GM21447 (cell line): Measurements from ENCODE around the gene ZMYND11.
A peak's percentile ranks its signal among the peaks of the same experiment; 100 is the strongest.

ENCODE experiments used
- ATAC-seq: cut with Tn5 transposase; IDR thresholded peaks from one replicate; pipeline ENCODE4 v1.9.1; 2021; ENCODE audit not compliant: unreplicated experiment

Gene ZMYND11

DNA sequence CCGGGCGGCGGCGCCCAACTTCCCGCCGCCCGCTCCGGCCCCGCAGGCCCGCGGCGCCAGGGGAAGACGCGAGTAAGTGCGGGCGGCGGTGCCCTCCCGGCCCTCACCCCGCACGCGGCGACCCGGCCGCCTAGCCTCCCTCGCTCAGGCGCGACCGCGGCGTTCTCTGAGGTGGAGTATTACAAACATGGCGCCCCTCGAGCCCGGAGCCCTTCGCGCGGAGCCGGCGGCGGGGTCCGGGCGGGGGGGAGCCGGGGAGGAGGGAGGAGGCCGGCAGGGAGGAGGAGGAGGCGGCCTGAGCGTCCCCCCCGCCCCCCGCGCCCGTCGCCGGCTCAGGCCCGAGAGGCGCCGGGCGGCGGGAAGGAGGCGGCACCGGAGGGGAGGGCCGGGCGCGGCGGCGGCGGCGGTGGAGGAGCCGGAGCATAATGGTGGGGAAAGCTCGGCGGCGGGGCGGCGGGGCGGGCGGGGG, at the start of gene ZMYND11:
TSS of gene ZMYND11 (plus strand) at position 324 of the 469 bp plus-strand sequence. CDS start 44,558 bp downstream, outside the sequence.
- ATAC-seq, result peak; percentile 38

DNA sequence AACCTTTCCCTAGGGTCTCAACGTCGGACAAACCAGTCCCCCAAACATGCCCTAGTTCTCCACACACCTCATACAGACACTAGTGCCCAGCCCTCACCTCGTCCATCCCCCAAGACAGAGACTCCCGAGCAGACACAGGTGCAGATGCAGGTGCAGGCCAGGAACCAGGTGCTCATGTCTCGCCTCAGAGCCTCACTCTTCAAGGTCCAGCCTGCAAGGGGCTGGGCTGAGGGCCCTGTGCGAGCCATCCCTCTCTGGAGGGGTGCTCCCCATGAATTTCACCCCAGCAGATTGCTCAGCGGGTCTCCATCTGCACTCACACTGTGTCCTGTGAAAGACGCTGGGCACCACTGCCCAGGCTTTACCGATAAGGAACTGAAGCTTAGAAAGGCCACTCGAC, 49.2 kb upstream of the ZMYND11 start:
- no peak for ATAC-seq

DNA sequence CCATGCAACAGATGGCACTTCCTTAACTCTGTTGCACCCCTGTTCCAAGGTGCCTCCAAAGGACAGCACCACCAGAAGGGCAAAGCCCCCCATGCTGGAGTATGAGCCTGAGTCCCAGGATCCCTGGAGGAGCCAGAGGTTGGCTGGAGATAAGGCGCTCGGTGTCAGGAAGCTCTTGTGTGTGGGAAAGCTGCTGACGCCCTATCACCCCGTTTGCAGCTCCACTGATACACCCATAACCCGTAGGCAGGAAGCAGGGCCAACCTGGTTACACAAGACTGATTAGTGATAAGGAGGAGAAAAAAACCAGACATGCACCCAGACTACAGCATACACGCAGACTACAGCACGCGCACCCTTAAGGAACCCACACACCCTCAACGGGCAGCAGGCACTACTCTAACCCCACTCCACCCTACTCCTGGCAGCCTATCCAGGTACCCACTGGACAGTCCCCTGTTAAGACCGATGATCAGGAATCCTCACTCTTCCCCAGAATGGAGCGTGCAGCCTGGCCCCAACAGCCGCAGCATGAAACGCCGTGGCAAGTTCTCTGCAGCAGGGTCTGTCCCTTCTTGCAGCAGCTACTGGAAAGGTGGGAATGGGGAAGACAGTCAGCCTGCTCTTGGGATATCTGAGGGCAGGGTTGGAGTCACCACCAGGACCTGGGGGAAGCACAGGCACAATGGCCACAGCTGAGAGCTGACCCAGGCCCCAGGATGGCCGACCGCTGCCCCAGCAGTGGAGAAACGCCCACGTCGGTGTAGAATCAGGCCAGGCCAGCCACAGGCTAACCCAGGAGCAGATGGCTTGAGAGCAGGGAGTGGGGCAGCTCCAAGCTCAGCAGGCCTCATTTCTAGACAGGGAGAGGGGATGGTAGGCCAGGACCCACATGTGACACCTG, 47.8 kb upstream of the ZMYND11 start:
- no peak for ATAC-seq

DNA sequence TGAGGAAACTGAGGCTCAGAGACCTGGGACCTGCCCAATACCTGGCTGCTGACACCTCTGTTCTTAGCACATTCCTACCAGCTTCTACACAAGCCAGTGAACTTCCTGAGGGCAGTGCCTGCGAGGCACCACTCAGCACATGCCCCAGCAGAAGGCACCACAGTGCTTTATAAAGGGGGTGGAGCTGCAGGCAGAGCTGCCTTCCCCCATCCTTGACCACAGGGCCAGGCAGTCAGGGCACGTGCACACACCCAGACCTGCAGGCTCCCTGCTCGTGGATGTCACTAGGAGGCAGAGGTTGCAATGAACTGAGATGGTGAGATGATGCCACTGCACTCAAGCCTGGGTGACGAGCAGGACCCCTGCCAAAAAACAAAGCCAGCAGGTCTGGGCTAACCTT, 47.0 kb upstream of the ZMYND11 start:
- no peak for ATAC-seq

DNA sequence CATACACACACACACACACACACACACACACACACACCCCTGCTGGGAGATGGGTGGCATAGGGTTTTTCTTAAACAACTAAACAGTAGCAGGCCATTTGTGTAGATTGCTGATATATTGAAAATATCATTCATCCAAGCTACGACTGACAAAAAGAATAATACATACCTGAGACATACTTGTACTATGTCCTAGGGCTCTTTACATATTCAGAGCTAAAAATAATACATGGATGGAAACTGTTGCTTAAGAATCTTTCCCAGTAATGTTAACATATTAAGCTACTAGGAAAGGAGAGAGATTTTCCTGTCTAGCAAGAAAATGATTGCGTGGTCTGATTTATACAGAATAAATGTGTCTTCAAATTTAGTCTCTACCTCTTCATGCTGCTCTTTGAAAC, 46.0 kb upstream of the ZMYND11 start:
- no peak for ATAC-seq

DNA sequence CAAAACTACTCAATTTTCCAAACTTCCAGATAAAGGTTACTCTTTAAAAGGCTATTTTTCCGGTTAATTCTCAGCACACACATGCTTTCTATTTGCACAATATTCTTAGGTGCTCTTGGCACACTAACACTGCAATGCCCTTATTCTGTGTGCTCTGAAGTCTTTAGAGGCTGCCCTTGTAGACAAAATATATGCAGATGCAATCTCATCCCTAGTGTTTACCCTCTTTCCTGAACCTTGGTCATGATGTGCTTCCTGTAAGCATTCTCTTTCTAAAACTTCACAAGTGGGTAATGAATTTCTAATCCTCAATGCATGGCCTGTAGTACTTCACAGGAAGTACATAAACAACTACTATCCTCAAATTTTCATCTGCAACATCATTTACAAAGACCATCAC, 45.1 kb upstream of the ZMYND11 start:
- no peak for ATAC-seq

DNA sequence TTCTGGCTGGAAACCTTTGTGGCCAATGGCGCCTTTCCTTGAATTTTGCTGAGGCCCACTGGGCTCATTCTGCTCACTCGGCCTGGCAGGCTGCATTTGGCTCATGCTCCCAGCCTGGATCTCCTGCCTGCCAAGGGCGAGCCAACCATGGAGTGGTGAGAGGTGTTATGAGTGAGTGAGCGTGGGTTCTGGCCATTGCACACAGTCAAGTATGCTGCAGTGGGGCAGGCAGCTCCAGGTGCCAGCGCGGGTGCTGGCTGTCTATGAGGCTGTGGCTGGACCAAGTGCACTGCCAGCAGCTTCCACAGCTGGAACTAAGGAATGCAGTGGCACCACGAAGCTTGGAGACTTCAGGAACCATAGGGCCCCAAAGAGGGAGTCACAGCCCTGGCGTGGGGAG, 43.9 kb upstream of the ZMYND11 start:
- ATAC-seq, result no peak

DNA sequence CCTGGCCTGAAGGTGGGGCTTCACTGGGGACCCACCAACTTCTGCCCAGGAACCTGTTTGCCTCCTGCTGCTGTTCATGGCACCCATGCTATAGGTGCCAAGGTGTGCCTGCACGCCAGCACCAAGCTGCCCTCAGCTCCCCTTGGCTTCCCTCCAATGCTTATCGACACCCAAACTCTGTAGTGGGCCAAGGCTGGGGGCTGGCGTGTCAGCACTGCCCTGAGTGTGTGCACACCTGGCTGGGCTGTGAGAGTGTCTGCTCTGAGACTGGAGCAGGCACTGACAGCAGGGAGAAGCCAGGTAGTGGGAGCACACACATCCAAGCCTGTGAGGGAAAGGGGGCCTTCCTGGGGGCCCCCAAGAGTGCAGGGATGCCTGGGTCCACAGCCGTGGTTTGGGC, 43.1 kb upstream of the ZMYND11 start:
- no peak for ATAC-seq

DNA sequence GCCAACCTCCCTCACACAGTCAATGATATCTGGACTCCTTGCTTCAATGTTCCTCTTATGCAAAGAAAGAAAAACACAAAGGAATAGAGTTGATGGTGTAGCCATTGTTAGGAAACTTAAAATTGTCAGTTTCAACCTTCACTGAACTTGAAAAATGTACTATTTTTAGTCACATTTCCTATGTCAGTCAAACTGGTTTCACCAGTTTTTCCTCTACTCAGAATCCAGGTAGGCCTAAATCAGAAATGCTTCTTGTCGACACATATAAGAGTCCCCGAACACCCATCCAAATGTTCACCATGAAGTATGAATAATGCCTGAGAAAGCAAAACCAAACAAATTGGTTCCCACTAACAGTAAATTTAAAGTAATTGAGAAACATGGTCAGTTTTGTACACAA, 42.4 kb upstream of the ZMYND11 start:
- ATAC-seq, result no peak

DNA sequence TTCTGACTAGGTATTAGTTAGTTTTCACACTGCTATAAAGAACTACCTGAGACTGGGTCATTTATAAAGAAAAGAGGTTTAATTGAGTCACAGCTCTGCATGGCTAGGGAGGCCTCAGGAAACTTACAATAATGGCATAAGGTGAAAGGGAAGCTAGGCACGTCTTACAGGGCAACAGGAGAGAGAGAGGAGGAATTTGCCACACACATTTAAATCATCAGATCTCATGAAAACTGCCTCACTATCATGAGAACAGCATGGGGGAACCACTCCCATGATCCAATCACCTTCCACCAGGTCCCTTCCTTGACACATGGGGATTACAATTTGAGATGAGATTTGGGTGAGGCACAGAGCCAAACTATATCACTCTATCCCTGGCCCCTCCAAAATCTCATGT, 40.6 kb upstream of the ZMYND11 start:
- no peak for ATAC-seq

DNA sequence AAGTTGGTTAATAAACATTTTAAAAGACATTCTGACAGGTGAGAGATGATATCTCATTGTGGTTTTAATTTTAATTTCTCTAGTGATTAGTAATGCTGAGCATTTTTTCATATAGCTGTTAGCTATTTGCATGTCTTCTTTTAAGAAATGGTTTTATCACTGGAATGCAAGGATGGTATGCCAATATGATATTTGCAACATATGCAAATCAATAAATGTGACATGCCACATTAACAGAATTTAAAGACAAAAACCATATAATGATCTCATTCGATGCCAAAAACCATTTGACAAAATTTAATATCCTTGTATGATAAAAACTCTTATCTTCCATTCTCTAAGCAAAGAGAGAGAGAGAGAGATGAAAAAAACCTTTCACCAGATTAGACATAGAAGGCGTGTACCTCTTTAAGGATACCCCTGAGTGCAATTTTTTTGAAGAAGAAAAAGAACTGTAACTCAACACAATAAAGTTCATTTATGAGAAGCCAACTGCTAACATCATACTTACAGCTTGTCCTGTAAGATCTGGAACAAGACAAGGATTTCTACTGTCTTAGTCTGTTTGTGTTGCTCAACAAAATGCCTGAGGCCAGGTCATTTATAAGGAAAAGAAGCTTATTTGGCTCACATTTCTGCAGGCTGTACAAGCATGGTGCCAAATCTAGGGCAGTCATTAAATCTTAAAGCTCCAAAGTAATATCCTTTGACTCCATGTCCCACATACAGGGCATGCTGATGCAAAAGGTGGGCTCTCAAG, 39.7 kb upstream of the ZMYND11 start:
- ATAC-seq, result no peak

DNA sequence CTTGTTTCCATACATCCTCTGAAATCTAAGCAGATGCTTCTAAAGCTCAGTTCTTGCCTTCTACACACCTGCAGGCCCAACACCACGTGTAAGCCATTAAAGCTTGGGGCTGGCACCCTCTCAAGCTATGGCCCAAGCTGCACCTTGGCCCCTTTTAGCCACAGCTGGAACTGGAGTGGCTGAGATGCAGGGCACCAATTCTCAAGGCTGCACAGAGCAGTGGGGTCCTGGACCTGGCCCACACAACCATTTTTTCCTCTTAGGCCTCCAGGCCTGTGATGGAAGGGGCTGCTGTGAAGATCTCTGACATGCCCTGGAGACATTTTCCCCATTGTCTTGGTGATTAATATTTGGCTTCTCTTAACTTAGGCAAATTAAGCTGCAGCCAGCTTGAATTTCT, 38.8 kb upstream of the ZMYND11 start:
- ATAC-seq, result no peak

DNA sequence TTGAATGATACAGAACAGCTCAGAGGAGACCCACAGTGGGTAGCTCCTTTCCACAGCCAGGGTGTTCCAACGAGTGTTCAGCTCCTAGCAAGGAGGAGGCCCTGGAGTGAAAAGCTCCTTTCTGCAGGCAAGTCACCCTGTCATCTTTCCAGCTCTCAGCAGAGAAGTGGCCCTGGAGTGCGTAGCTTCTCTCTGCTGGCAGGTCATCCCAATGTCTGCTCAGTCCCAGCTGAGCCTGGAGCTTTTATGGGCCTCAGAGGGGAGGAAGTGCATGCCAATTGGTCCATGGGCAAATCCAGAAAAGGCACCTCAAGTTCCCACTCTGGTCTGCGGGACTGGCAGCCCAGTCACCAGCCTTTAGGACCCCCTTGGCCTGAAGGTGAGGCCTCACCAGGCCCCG, 30.8 kb upstream of the ZMYND11 start:
- no peak for ATAC-seq

DNA sequence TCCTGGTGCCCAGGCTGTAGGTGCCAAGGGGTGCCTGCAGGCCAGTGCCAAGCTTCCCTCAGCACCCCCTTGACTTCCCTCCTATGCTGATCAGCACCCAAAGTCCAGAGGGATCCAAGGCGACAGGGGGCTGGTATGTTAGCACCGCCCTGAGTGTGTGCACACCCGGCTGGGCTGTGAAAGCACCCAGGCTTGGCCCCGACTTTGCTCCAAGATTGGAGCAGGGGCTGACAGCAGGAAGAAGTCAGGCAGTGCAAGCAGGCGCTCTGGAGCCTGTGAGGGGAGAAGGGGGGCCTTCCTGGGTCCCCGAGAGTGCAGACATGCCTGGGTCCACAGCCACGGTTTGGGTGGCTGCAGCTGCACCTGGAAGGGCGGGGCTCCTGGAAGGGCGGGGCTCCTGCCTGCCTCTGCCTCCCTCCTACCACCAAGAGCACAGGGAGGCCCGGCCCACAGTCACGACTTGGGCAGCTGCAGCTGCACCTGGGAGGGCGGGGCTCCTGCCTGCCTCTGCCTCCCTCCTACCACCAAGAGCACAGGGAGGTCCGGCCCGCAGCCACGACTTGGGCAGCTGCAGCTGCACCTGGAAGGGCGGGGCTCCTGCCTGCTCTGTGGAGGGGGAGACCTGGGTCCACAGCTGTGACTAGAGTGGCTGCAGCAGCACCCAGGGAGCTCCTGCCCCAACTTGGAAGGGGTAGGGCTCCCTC, 30.2 kb upstream of the ZMYND11 start:
- ATAC-seq, result no peak

DNA sequence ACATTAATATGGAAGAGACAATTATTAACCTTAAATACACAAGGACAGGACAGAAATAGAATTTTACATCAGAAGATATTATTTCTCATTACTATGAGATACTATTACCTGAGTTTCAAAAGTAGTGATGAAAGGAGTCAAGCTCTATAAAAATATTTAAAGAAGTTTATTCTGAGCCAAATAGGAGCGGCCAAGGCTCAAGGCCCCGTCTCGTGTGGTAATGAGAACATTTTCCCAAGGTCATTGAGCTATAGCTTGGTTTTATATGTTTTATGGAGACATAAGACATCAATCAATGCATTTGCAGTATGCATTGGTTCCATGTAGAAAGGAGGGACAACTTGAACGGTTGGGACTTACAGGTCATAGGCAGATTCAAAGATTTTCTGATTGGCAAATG, 29.4 kb upstream of the ZMYND11 start:
- no peak for ATAC-seq

DNA sequence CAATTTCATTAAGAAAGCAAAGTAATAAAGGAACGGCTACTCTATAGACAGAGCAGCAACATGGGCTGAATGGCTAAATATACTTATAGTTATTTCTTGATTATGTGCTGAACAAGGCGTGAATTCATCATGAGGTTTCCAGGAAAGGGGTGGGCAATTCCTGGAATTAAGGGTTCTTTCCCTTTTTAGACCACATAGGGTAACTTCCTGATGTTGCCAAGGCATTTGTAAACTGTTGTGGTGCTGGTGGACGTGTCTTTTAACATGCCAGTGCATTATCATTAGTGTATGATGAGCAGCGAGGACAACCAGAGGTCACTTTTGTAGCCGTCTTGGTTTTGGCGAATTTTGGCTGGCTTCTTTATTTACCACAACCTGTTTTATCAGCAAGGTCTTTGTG, 28.5 kb upstream of the ZMYND11 start:
- ATAC-seq, result no peak

DNA sequence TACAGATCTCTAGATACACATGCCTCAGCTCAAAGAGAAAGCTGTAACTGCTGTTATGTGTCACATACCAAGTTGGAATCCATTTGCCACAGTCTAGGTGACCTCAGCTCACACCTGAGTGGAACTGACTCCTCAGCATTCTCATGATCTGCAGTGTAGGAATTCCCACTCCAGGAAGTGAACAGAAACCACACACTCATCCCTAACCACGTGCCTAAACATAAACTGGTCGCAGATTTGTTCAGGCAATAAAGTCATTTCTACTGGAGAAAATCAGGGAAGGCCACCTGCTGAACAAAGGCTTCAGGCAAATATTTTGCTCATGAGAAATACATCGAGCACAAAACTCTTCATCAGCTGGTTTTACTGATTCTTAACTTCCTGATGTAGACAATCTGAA, 23.0 kb upstream of the ZMYND11 start:
- ATAC-seq, result no peak

DNA sequence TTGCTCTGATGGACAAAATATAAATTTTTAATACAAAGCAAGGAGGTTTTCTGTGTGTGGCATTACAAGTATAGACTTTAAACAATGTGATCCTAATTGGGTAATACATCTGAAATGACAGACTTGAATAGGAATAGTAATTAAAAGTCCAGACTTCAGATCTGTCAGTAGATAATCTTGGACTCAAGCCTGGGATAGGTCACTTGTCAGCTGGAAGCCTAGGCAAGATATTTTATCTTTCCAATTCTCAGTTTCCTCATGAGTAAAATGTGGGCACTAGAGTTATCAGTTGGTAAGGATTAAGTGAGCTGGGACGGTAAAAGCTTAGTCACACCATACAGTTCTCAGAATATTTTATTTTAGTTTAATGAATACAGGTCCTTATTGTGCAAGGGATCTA, 10.4 kb upstream of the ZMYND11 start:
- ATAC-seq, result no peak

DNA sequence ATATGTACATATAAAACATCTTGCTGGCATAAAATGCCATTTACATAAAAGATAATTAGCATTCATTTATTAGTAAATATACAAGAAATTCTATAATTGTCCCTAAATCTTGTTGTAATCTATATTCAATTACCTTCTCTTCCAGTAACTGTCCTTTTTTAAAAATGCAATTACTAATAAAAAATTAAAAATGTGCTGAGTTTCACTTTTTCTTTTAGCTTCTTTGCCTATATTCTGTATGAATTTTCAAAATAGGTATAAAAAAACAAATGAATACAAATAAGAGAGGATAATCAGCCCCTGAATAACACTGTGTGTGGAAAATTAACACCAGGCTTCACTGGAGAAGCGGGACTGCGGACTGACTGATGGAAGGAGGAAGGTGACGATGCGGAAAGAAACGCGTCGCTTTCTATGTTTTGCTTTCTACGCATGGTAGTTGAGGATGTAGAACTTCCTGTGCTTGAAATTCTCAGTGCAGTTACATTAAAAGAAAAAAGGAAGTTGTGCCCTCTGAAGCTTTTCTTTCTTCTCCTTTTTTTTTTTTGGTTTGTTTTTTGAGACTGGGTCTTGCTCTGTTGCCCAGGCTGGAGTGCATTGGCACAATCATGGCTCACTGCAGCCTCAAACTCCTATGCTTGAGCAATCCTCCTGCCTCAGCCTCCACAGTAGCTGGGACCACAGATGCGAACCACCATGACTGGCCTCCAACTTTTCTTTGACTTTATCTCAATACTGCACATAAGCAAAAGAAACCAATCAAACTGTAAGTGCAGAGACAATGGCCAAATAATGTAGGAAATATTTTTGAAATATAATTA, 7.4 kb upstream of the ZMYND11 start:
- ATAC-seq, result peak; percentile 89

DNA sequence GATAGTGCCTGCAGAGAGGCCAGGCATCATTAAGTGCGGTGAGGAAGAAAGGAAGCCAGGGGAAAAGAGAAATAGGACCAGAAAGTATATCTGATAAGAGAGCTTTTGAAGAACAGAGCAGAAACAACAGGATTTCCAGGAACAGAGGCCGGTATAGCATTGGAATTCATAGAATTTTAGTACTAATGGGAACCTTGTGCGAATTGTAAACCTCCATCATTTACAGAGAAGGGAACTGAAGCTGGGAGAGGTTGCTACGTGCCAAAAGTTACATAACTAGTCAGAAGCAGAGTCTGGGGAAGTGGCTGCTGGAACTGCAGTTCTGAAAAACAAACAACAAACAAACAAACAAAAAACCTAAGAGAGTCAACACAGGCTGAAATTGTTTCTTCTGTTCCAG, 5.4 kb upstream of the ZMYND11 start:
- ATAC-seq, result no peak
